GM12873 (cell line): Measurements from ENCODE around the gene C21orf91.

Experiments
- TF ChIP-seq, protein P1 (sequence below): IDR thresholded peaks from 2 replicates; pipeline ENCODE4 v1.5.1; 2012; ENCODE audit warnings: low read depth, mild to moderate bottlenecking, moderate library complexity, low read length, control low read depth; ENCODE audit not compliant: insufficient read depth; ENCODE audit errors: missing control alignments

C21orf91 gene

GRCh38 chr21:17783003-17783402, 36.2 kb downstream of the C21orf91 start:
- TF ChIP-seq, protein P1, sequence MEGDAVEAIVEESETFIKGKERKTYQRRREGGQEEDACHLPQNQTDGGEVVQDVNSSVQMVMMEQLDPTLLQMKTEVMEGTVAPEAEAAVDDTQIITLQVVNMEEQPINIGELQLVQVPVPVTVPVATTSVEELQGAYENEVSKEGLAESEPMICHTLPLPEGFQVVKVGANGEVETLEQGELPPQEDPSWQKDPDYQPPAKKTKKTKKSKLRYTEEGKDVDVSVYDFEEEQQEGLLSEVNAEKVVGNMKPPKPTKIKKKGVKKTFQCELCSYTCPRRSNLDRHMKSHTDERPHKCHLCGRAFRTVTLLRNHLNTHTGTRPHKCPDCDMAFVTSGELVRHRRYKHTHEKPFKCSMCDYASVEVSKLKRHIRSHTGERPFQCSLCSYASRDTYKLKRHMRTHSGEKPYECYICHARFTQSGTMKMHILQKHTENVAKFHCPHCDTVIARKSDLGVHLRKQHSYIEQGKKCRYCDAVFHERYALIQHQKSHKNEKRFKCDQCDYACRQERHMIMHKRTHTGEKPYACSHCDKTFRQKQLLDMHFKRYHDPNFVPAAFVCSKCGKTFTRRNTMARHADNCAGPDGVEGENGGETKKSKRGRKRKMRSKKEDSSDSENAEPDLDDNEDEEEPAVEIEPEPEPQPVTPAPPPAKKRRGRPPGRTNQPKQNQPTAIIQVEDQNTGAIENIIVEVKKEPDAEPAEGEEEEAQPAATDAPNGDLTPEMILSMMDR: no peak

GRCh38 chr21:17782051-17782450, 37.1 kb downstream of the C21orf91 start:
- TF ChIP-seq, protein P1: no peak

- TF ChIP-seq, protein P1: no peak
Measured at GRCh38 chr21:17781524-17781923, 37.6 kb downstream of the C21orf91 start.

- TF ChIP-seq, protein P1: no peak
Measured at GRCh38 chr21:17780539-17780938, 38.6 kb downstream of the C21orf91 start.

DNA sequence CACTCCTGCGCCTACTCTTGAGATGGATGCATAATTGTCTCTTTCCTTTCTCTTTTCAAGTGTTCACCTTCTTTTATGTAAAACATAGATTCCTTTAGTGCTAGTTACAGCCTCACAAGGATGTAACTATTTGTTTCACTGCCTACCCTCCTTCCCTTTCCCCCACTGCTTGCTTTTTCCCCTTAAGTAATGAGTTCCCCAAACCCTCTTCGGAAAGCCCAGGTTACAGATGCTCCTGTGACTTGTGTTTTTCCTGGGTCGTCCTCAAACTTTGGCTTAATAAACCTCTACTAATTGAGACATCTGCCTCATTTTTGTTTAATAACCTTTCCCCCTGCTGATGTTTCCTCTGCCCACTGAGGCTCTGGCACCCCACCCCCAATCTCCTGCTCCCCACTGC, 39.2 kb downstream of the C21orf91 start:
- TF ChIP-seq, protein P1: no peak

- TF ChIP-seq, protein P1: no peak
Measured at GRCh38 chr21:17779496-17779895, 39.7 kb downstream of the C21orf91 start.

DNA sequence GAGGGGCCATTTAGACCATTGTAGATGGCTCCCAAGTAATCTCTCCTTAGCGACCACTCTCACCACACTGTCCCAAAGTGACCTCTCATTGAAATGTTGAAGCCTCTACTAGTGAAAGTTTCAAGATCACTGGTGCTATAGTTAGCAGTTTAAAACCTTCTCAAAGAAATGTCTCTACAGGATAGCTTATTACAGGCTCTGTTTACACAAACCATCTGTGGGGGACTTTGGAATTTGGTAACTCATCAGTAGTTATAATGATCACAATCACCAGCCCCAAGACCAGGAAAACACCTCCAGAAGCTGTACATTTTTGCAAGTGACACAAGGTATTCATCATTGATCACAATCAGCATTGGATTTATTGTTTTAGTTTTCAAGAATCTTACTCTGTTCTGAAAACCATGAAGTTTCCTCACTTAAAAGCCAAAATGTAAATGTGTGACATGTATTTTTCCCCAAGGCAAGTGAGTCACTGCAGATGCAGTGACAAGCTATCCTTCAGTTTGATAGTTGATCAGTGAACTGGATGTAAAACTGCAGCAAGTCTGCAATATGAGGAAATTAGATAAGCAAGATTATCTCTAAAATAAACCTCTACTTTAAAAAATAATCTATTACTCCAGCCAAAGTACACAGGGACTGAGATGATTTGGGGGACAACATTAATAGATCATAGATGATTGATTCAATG, 41.9 kb downstream of the C21orf91 start:
- TF ChIP-seq, protein P1: no peak
